Uterus (tissue), 4 donors: ENCODE data around the gene CRCP. TPM values are rescaled to one million over a fixed set of nuclear protein-coding genes. Genes with fewer than 3 reads are reported as not detected.
"Not testable (repeated sequence)": the region's sequence is repeated elsewhere in the genome, so short reads cannot be mapped to it uniquely, and the experiment has no call there.

ENCODE experiments used
- DNase-seq, 2 donors: peaks; one replicate each; pipeline ENCODE4 v3.0.0-alpha.2; 2019 to 2020
- H3K27ac ChIP-seq, 2 donors: fragments of 200-600 bp; sonication (generic); 1 replicate in 1 of 2; 2 replicates in 1 of 2; pipeline ENCODE4 v1.5.1; 2016 to 2018
- H3K27me3 ChIP-seq, 2 donors: fragments of 200-600 bp; sonication (generic); one replicate each; pipeline ENCODE4 v1.5.1; 2018 to 2019; ENCODE audit warnings: control low read depth in 1 of 2
- H3K36me3 ChIP-seq, 2 donors: fragments of 200-600 bp; sonication (generic); one replicate each; pipeline ENCODE4 v1.5.1; 2019; ENCODE audit warnings: control low read depth in 1 of 2
- H3K4me1 ChIP-seq, 2 donors: fragments of 200-600 bp; sonication (generic); one replicate each; pipeline ENCODE4 v1.5.1; 2018 to 2019; ENCODE audit warnings: control low read depth in 1 of 2
- H3K4me3 ChIP-seq, 2 donors: fragments of 200-600 bp; sonication (generic); 1 replicate in 1 of 2; 2 replicates in 1 of 2; pipeline ENCODE4 v1.5.1; 2018 to 2019; ENCODE audit warnings: mild to moderate bottlenecking in 1 of 2
- H3K9me3 ChIP-seq, 2 donors: fragments of 200-600 bp; sonication (generic); one replicate each; pipeline ENCODE4 v1.5.1; 2019; ENCODE audit warnings: control low read depth in 1 of 2
- CTCF ChIP-seq, 4 experiments: fragments of 200-600 bp in 2 of 4; fragments of 450-650 bp in 2 of 4; sonication (generic) in 2 of 4; IDR thresholded peaks; one replicate each; pipeline ENCODE4 v1.5.1; 2016 to 2019; ENCODE audit warnings: antibody characterized with exemption in 4 of 4, mild to moderate bottlenecking in 2 of 4, moderate library complexity in 1 of 4
- POLR2A ChIP-seq, 2 donors: fragments of 450-650 bp; IDR thresholded peaks; one replicate each; pipeline ENCODE4 v1.6.1; 2016; ENCODE audit warnings: antibody characterized with exemption in 2 of 2, mild to moderate bottlenecking in 1 of 2, moderate library complexity in 1 of 2
- intact Hi-C: fragments of 100-400 bp; cut with DNase I; formaldehyde crosslinking; loops from one replicate; pipeline ENCODE4 v1.15.1; 2023; ENCODE audit warnings: low total_unique reads
- total RNA-seq, 4 donors: library from RNA; depleted of rRNA in 3 of 4; stranded (reverse); fragments of >200 nt in 3 of 4; gene quantifications; one replicate each; pipeline versions ENCODE4 v1.1.0 to v1.2.4, GENCODE V29; 2014 to 2023
- donor health status: DM: yes; HTN: yes; CAD: no.

The CRCP gene
- total RNA-seq, 4 donors from 2014 or later, result 8.5 to 39.7 (median 37.6) TPM

GRCh38 chr7:66145400-66146104 lies 30.9 kb downstream of the CRCP start:
- H3K27ac ChIP-seq, result peak overlapping the region; percentile 45 to 62
- TF ChIP-seq CTCF (IDR thresholded peaks at IDR 0.05) (no peak), POLR2A (IDR thresholded peaks at IDR 0.05) (no peak)
- intact Hi-C loops, result loop anchor here (10.0 kb wide), 1 partner anchor 59 kb away; the partner anchor contains the start of gene TPST1
- peak; percentile 57 to 74 for DNase-seq
- H3K27me3 ChIP-seq, result no peaks in the 10 kb centered on the region
- H3K4me1 ChIP-seq, result peaks cover 0 to 3% of the 10 kb centered on the region in 2 donors
- no peak overlapping the region for H3K4me3 ChIP-seq
- H3K9me3 ChIP-seq, result no peaks in the 10 kb centered on the region
- no peaks in the 10 kb centered on the region for H3K36me3 ChIP-seq

GRCh38 chr7:66146701-66147100 lies 32.1 kb downstream of the CRCP start:
- Histone ChIP-seq H3K27me3 (no peaks in the 10 kb centered on the region), H3K27ac (peak overlapping the region; percentile 45 to 62), H3K4me1 (peaks cover 0 to 11% of the 10 kb centered on the region in 2 donors), H3K36me3 (no peaks in the 10 kb centered on the region), H3K4me3 (no peak overlapping the region), H3K9me3 (no peaks in the 10 kb centered on the region)
- no peak for DNase-seq
- no peak for TF ChIP-seq POLR2A (IDR thresholded peaks at IDR 0.05)
- TF ChIP-seq CTCF (IDR thresholded peaks at IDR 0.05), result no peak
- intact Hi-C loops, result loop anchor here (10.0 kb wide), 1 partner anchor 58 kb away; the partner anchor contains the start of gene TPST1

- not testable (repeated sequence) for H3K27me3 ChIP-seq, H3K4me3 ChIP-seq, H3K36me3 ChIP-seq, DNase-seq, H3K9me3 ChIP-seq
- H3K27ac ChIP-seq, result peak overlapping the region; percentile 39 to 83
- peaks cover 0 to 11% of the 10 kb centered on the region in 2 donors for H3K4me1 ChIP-seq
- intact Hi-C loops, result loop anchor here (10.0 kb wide), 1 partner anchor 57 kb away; the partner anchor contains the start of gene TPST1
Observed at GRCh38 chr7:66147657-66148056, 33.0 kb downstream of the CRCP start.

GRCh38 chr7:66150471-66150870 lies 35.8 kb downstream of the CRCP start:
- Histone ChIP-seq H3K4me1 (peaks cover 0 to 11% of the 10 kb centered on the region in 2 donors), H3K27me3 (no peaks in the 10 kb centered on the region), H3K4me3 (no peak overlapping the region), H3K36me3 (no peaks in the 10 kb centered on the region), H3K9me3 (no peaks in the 10 kb centered on the region), H3K27ac (peak overlapping the region; percentile 26 to 83)
- TF ChIP-seq POLR2A (IDR thresholded peaks at IDR 0.05) (no peak), CTCF (IDR thresholded peaks at IDR 0.05) (no peak)
- intact Hi-C loops, result no loop called here
- DNase-seq, result peak; percentile 63 to 66

GRCh38 chr7:66152371-66153191 lies 37.9 kb downstream of the CRCP start:
- intact Hi-C loops, result no loop called here
- H3K4me3 ChIP-seq, result no peak overlapping the region
- peaks cover 0 to 11% of the 10 kb centered on the region in 2 donors for H3K4me1 ChIP-seq

More at GRCh38 chr7:66152371-66153191, 37.9 kb downstream of the CRCP start:
- Histone ChIP-seq H3K36me3 (no peaks in the 10 kb centered on the region), H3K9me3 (no peaks in the 10 kb centered on the region), H3K27me3 (no peaks in the 10 kb centered on the region), H3K27ac (peak overlapping the region; percentile 55 to 83)
- TF ChIP-seq POLR2A (IDR thresholded peaks at IDR 0.05), result no peak
- TF ChIP-seq CTCF (IDR thresholded peaks at IDR 0.05), result no peak
- no peak for DNase-seq
